HG03045 (cell line): ENCODE data around the gene ARHGAP22.

Experiments used
- ATAC-seq: cut with Tn5 transposase; IDR thresholded peaks from one replicate; pipeline ENCODE4 v1.9.1; 2021; ENCODE audit warnings: mild to moderate bottlenecking, moderate library complexity; ENCODE audit not compliant: unreplicated experiment

Gene ARHGAP22

DNA sequence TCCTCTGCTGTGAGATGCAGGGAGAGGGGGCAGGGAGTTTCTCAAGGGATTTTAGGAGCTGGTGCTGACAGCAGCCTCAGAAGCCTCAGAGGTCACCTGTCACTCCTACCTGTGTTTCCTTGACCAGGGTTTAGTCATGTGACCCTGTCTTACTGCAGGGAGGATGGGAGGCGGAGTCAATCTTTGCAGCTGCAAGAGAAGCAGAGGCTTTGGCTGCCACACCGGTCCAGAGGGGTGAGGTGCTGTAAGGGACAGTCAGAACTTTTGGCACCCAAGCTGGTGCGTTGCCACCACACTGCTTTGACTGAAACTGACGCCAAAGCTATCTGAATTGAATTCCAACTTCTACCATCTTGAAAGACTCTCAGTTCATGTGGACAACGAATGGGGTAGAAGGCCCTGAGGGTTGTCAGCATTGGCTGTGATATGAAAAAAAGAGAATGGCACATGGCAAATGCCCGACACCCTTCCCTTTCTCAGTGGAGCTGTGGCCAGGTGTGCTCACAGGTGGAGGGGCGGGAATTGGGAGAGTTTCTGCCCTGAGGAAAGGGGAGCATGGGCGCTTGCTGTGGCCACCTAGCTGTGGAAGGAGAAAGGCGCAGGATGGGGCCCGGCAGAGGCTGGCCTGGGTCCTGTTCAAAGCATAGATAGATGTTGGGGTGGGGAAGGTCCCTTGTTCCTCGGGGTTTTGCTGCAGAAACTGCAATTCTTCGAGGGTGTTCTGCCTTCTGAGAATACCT lies 69.3 kb downstream of the ARHGAP22 start:
- no peak for ATAC-seq

- ATAC-seq: no peak
Measured at GRCh38 chr10:48533951-48534720, 70.7 kb downstream of the ARHGAP22 start.

GRCh38 chr10:48533540-48533939 lies 71.3 kb downstream of the ARHGAP22 start:
- no peak for ATAC-seq

DNA sequence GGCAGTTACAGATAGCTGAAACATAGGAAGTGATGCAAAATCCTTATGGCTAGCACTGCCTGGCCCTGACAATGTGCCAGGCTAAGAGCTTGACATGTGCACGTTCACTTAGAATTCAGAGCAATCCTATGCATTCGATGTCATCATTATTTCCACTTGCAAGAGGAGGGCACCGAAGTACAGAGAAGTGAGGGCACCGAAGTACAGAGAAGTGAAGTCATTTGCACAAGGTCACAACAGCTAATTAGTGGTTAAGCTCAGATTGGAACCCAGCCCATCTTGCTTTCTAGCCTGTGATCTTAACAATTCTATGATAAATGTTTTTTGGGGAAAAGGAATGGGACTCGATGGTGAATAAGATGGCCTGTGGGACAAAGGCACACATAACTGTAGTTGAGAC lies 73.4 kb downstream of the ARHGAP22 start:
- no peak for ATAC-seq

DNA sequence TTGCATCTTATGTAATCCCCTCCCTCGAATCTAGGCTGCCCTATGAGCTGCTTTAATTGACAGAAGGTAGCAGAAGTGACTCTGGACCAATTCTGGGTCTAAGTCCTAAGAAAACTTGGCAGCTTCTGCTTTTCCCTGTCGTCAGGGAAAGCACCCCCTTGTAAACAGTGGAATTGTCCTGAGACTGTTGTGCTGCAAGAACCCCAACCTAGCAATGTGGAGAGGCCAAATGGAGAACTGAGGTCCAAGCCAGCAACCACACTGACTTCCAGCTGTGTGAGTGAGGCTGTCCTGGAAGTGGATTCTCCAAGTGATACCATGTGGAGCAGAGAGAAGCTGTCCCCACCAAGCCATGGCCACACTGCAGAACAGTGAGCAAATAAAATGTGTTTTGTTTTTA lies 75.5 kb downstream of the ARHGAP22 start:
- ATAC-seq: no peak

GRCh38 chr10:48527756-48528155 lies 77.1 kb downstream of the ARHGAP22 start:
- no peak for ATAC-seq

- ATAC-seq: no peak
Measured at GRCh38 chr10:48526846-48527505, 77.9 kb downstream of the ARHGAP22 start.

GRCh38 chr10:48526011-48526821 lies 78.7 kb downstream of the ARHGAP22 start:
- ATAC-seq: no peak

DNA sequence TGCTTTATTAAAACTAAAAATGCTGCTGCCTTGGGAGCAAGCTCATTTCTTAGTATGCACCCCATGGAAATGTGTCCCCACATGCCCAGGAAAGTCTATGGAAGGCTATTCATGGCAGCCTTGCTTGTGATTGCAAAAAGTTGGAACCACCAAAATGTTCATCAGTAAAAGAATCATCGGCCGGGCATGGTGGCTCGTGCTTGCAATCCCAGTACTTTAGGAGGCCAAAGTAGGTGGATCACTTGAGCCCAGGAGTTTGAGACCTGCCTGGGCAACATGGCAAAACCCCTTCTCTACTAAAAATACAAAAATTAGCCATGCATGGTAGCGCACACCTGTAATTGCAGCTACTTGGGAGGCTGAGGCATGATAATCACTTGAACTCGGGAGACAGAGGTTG lies 79.8 kb downstream of the ARHGAP22 start:
- no peak for ATAC-seq

GRCh38 chr10:48523820-48524758 lies 80.8 kb downstream of the ARHGAP22 start:
- no peak for ATAC-seq

- no peak for ATAC-seq
Measured at GRCh38 chr10:48523212-48523819, 81.6 kb downstream of the ARHGAP22 start.

- ATAC-seq: no peak
Measured at GRCh38 chr10:48522011-48522765, 82.7 kb downstream of the ARHGAP22 start.

- ATAC-seq: no peak
Measured at GRCh38 chr10:48520594-48520993, 84.3 kb downstream of the ARHGAP22 start.

DNA sequence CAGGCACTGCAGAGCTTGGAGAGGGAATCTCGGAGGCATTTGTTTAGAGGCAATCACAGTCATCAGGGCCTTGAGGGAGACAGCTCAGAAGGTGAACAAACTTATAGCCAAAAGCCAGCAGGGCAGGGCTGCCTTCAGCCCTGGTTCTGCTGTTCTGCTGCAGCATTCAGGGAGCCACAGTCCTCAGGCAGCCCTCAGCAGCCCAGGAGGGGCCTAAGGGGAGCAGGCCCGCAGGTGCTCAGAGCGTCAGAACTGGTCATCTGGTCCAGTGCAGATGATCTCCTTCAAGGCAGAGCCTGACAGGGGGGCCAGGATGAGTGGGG lies 84.7 kb downstream of the ARHGAP22 start:
- ATAC-seq: no peak

DNA sequence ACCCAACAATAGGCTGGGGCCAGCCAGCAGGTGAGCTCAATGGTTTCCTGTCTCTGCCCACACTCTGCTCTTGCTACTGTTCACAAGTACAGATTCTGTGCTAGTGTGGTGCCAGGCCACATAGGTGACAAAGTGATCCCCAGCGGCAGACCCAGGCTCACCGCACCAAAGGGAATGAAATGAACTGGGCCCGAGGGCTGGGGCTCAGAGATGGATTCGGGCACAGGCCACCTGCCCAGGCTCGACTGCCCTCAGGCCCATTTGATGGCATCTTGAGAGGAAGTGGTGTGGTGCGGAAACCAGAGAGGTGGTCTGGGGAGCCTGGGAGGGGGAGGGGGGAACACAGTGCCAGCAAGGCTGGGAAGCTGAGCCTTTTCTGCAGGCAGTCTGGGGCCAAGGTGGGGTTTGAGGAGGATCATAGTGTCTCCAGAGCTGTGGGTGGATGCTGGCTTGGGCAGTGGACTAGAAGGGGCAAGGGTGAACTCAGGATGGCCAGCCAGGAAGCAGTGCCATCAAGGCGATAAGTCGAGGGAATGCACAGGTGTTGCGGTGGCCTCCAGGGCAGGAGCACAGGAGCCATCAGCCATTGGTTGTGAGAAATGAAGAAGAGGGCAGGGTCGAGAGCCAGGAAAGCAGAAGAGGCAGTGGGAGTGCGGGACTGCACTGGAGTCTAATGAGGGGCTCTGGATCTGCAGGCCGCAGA lies 85.2 kb downstream of the ARHGAP22 start:
- no peak for ATAC-seq

DNA sequence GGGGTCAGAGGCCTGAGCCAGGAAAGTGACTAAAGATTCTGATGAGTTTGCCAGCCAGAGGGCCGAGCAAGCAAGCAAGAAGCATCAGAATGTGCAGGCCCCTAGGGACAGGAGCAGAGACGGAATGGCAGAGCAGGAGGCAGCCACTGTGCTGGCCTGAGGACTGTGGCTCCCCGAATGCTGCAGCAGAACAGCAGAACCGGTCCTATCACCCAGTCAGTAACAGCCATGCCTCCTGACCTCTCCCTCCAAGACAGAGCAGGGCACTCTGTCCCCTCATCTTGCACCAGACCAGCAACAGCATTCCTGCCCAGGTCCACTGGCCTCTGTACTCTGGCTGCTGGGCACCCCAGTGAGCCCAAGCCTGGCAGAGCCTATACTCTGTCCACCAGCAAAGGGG lies 85.9 kb downstream of the ARHGAP22 start:
- ATAC-seq: no peak

DNA sequence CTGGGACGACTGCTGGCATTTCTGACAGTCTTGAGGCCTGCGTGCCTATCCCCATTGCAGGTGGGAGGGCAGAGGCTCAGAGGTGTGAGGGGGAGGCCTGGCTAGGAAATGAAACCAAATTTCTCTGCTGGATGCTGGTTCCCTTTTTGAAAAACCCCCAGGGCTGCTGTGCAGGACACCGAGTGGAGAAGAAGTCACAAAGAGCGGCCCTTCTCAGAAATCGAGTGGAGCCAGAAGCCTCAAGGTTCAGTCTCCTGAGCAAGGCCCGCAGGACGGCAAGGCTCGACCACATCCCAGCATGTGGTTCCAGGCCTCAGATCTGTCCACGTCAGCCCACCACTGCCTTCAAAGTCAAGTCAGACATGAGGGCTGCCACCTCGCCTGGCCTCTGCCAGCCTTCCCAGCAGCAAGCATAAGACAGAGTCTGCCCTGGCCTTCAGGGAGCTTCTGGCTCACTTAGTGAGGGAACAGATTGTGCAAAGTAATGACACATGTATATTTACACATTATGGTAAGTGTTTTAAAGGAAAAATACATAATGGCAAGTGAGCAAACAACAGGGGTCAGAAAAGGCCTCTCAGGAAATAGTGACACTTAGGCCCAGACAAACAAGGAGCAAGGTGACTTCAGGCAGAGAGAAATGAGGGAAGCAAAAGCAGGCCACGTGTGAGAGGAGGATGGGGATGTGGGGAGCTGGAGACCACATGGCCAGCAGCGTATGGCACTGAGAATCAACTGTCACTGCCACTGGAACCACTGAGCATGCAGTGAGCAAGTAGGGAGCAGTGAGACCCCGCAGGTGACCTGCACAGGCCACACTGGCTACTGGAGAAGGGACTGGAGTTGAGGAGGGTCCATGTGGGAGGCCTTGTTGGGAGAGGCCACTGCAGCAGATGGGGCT lies 86.7 kb downstream of the ARHGAP22 start:
- ATAC-seq: no peak
